Measurements from ENCODE around the gene ACBD4.

GRCh38 chr17:45086865-45087503 is 48.5 kb upstream of the ACBD4 start:
- no peak for TF ChIP-seq CTCF (IDR thresholded peaks at IDR 0.05)
- TF ChIP-seq POLR2AphosphoS5 (IDR thresholded peaks at IDR 0.05) = no peak
- TF ChIP-seq POLR2A (IDR thresholded peaks at IDR 0.05) = no peak
- no peak for TF ChIP-seq EP300 (IDR thresholded peaks at IDR 0.05)

Measured in suprapubic skin (tissue), 4 donors.